ENCODE measurements around the gene USP2. TPM values are rescaled to one million over a fixed set of nuclear protein-coding genes. Genes with fewer than 3 reads are reported as not detected.

Gene USP2
- total RNA-seq, 2 donors from 2014 or later = 7.9 to 11.6 TPM

GRCh38 chr11:119320240-119320775, 61.2 kb downstream of the USP2 start:
- TF ChIP-seq CTCF (IDR thresholded peaks at IDR 0.05) = no peak
- Histone ChIP-seq H3K36me3 (no peaks in the 10 kb centered on the region), H3K27me3 (peaks cover 22% of the 10 kb centered on the region), H3K4me1 (peaks cover 10% of the 10 kb centered on the region), H3K27ac (peak overlapping the region; percentile 62), H3K9ac (ENCODE audit: low read depth in 2 of 2, low read length in 2 of 2) (peak overlapping the region; percentile 4 to 71), H3K9me3 (no peaks in the 10 kb centered on the region), H3K4me3 (peak overlapping the region; percentile 39)
- intact Hi-C loops (cut with DNase I) = no loop called here
- no peak for DNase-seq

- Histone ChIP-seq H3K36me3 (no peaks in the 10 kb centered on the region), H3K9me3 (no peaks in the 10 kb centered on the region), H3K27me3 (peaks cover 26% of the 10 kb centered on the region), H3K27ac (peak overlapping the region; percentile 62), H3K4me3 (no peak overlapping the region), H3K9ac (ENCODE audit: low read depth in 2 of 2, low read length in 2 of 2) (peak overlapping the region in 1 of 2 donors; percentile 47), H3K4me1 (peaks cover 15% of the 10 kb centered on the region)
- no peak for TF ChIP-seq CTCF (IDR thresholded peaks at IDR 0.05)
- intact Hi-C loops (cut with DNase I) = no loop called here
- no peak for DNase-seq
These were observed 61.7 kb downstream of the USP2 start for GRCh38 chr11:119319700-119320239.

GRCh38 chr11:119319136-119319699, 62.3 kb downstream of the USP2 start:
- no peak overlapping the region for H3K4me3 ChIP-seq
- no peak for TF ChIP-seq CTCF (IDR thresholded peaks at IDR 0.05)
- peak overlapping the region in 1 of 2 donors; percentile 47 for H3K9ac ChIP-seq (ENCODE audit: low read depth in 2 of 2, low read length in 2 of 2)
- peak overlapping the region; percentile 23 for H3K27ac ChIP-seq
- H3K9me3 ChIP-seq = no peaks in the 10 kb centered on the region
- DNase-seq = no peak
- H3K27me3 ChIP-seq = peaks cover 30% of the 10 kb centered on the region
- intact Hi-C loops (cut with DNase I) = no loop called here
- H3K36me3 ChIP-seq = no peaks in the 10 kb centered on the region
- H3K4me1 ChIP-seq = peaks cover 15% of the 10 kb centered on the region

GRCh38 chr11:119318240-119319135, 63.0 kb downstream of the USP2 start:
- peaks cover 30% of the 10 kb centered on the region for H3K27me3 ChIP-seq
- H3K27ac ChIP-seq = peak overlapping the region; percentile 23
- H3K9ac ChIP-seq (ENCODE audit: low read depth in 2 of 2, low read length in 2 of 2) = peak overlapping the region in 1 of 2 donors; percentile 21
- intact Hi-C loops (cut with DNase I) = no loop called here
- no peak for TF ChIP-seq CTCF (IDR thresholded peaks at IDR 0.05)
- no peaks in the 10 kb centered on the region for H3K9me3 ChIP-seq
- H3K4me3 ChIP-seq = no peak overlapping the region
- no peak for DNase-seq
- H3K36me3 ChIP-seq = no peaks in the 10 kb centered on the region
- peaks cover 15% of the 10 kb centered on the region for H3K4me1 ChIP-seq

GRCh38 chr11:119317592-119318239, 63.8 kb downstream of the USP2 start:
- no peak for DNase-seq
- no peak for TF ChIP-seq CTCF (IDR thresholded peaks at IDR 0.05)
- peaks cover 30% of the 10 kb centered on the region for H3K27me3 ChIP-seq
- H3K4me3 ChIP-seq = no peak overlapping the region
- intact Hi-C loops (cut with DNase I) = no loop called here
- peak overlapping the region; percentile 23 for H3K27ac ChIP-seq
- no peaks in the 10 kb centered on the region for H3K36me3 ChIP-seq
- no peaks in the 10 kb centered on the region for H3K9me3 ChIP-seq
- H3K9ac ChIP-seq (ENCODE audit: low read depth in 2 of 2, low read length in 2 of 2) = peak overlapping the region; percentile 21 to 43
- H3K4me1 ChIP-seq = peaks cover 15% of the 10 kb centered on the region
